ENCODE results near the gene ERG. TPM values are rescaled to one million over a fixed set of nuclear protein-coding genes. Genes with fewer than 3 reads are reported as not detected.

The ERG gene
- total RNA-seq, 1 donor from 2014 or later: not detected

DNA sequence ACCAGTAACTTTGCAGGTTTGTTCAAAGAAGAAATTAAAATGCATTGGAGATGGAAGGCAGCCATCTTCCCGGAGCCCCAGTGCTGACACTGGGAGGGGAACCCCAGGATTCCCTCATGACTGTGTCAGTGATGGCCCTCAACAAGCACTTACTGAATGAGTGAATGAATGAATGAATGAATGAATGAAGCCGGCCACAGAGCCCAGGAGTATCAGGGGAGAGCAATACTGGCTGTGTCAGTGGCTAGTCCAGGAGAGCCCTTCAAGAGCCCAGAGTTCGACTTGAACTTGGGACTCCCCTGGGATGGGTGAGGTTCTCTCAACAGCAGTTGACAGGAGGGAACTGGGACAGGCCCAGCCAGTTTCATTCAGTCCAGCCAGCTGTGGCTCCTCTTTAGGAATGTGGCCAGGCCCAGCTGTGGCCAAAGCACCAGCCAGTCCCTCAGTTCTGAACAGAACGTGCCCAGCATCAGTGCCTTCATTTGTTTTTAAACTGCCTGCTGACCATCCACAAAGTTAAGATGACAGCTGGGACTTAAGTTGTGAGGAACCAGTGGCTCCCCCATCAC is 9.2 kb upstream of the ERG start:
- Mint-ChIP-seq H3K36me3 (ENCODE audit: unreplicated experiment) (no peaks in the 10 kb centered on the region), H3K27ac (ENCODE audit: unreplicated experiment) (no peak overlapping the region)

DNA sequence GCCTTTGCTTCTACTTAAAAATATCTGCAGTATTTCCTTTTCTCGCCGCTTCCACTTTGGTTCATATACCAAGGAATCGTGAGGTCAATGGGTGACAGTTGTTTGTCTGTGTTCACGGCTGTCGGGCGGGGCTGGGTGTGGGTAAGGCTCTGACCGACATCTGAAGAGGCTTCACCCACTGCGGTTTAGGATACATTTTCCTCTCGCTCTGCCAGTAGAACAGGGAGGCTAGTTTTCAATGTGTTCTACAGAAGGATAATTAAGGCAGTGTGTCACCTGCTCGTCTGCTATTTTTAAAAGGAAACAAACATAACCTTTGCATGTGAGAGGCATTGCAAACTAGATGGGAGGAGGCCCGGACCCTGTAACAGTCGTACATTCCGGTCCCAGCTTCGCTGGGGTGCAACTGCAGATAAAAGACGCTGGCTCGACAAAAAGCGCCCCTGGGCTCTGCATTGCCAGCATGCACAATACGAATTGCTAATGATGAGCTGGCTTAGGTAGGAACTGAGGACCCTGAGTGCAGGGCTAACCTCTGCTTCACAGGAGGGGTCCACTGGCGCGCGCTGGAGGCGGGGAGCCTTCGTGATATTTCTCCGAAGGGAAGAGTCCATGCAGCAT is 8.5 kb upstream of the ERG start:
- TF ChIP-seq, protein P1, sequence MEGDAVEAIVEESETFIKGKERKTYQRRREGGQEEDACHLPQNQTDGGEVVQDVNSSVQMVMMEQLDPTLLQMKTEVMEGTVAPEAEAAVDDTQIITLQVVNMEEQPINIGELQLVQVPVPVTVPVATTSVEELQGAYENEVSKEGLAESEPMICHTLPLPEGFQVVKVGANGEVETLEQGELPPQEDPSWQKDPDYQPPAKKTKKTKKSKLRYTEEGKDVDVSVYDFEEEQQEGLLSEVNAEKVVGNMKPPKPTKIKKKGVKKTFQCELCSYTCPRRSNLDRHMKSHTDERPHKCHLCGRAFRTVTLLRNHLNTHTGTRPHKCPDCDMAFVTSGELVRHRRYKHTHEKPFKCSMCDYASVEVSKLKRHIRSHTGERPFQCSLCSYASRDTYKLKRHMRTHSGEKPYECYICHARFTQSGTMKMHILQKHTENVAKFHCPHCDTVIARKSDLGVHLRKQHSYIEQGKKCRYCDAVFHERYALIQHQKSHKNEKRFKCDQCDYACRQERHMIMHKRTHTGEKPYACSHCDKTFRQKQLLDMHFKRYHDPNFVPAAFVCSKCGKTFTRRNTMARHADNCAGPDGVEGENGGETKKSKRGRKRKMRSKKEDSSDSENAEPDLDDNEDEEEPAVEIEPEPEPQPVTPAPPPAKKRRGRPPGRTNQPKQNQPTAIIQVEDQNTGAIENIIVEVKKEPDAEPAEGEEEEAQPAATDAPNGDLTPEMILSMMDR (IDR thresholded peaks at IDR 0.05; ENCODE audit: partially characterized antibody, unreplicated experiment): no peak
- H3K9me3 Mint-ChIP-seq (ENCODE audit: unreplicated experiment): no peaks in the 10 kb centered on the region
- peaks cover 17% of the 10 kb centered on the region for H3K4me1 Mint-ChIP-seq (ENCODE audit: low read depth, unreplicated experiment)
- no peaks in the 10 kb centered on the region for H3K36me3 Mint-ChIP-seq (ENCODE audit: unreplicated experiment)
- DNase-seq: no peak
- no peak overlapping the region for H3K4me3 Mint-ChIP-seq (ENCODE audit: unreplicated experiment)
- H3K27ac Mint-ChIP-seq (ENCODE audit: unreplicated experiment): no peak overlapping the region
- peaks cover 1% of the 10 kb centered on the region for H3K27me3 Mint-ChIP-seq (ENCODE audit: unreplicated experiment)

More for the DNA sequence above, 9.2 kb upstream of the ERG start:
- Mint-ChIP-seq H3K27me3 (ENCODE audit: unreplicated experiment) (peaks cover 1% of the 10 kb centered on the region), H3K9me3 (ENCODE audit: unreplicated experiment) (no peaks in the 10 kb centered on the region), H3K4me1 (ENCODE audit: low read depth, unreplicated experiment) (peaks cover 17% of the 10 kb centered on the region), H3K4me3 (ENCODE audit: unreplicated experiment) (no peak overlapping the region)
- DNase-seq: no peak
- TF ChIP-seq, protein P1 (IDR thresholded peaks at IDR 0.05; ENCODE audit: partially characterized antibody, unreplicated experiment): no peak

GRCh38 chr21:38505654-38506523 is 7.6 kb upstream of the ERG start:
- no peaks in the 10 kb centered on the region for H3K36me3 Mint-ChIP-seq (ENCODE audit: unreplicated experiment)
- H3K4me1 Mint-ChIP-seq (ENCODE audit: low read depth, unreplicated experiment): peaks cover 17% of the 10 kb centered on the region
- H3K9me3 Mint-ChIP-seq (ENCODE audit: unreplicated experiment): no peaks in the 10 kb centered on the region
- peaks cover 1% of the 10 kb centered on the region for H3K27me3 Mint-ChIP-seq (ENCODE audit: unreplicated experiment)
- H3K27ac Mint-ChIP-seq (ENCODE audit: unreplicated experiment): no peak overlapping the region
- no peak overlapping the region for H3K4me3 Mint-ChIP-seq (ENCODE audit: unreplicated experiment)
- TF ChIP-seq, protein P1 (IDR thresholded peaks at IDR 0.05; ENCODE audit: partially characterized antibody, unreplicated experiment): peak; percentile 27
- DNase-seq: no peak

- Mint-ChIP-seq H3K9me3 (ENCODE audit: unreplicated experiment) (no peaks in the 10 kb centered on the region), H3K36me3 (ENCODE audit: unreplicated experiment) (no peaks in the 10 kb centered on the region), H3K4me3 (ENCODE audit: unreplicated experiment) (no peak overlapping the region), H3K4me1 (ENCODE audit: low read depth, unreplicated experiment) (peaks cover 13% of the 10 kb centered on the region), H3K27ac (ENCODE audit: unreplicated experiment) (no peak overlapping the region), H3K27me3 (ENCODE audit: unreplicated experiment) (peaks cover 1% of the 10 kb centered on the region)
- no peak for DNase-seq
- TF ChIP-seq, protein P1 (IDR thresholded peaks at IDR 0.05; ENCODE audit: partially characterized antibody, unreplicated experiment): no peak
Observed at GRCh38 chr21:38504066-38504465, 5.8 kb upstream of the ERG start.
